H9 (cell line): ENCODE measurements around the gene XDH. TPM values are rescaled to one million over a fixed set of nuclear protein-coding genes. Genes with fewer than 3 reads are reported as not detected.

ENCODE experiments used
- DNase-seq: peaks from one replicate; pipeline ENCODE4 v3.0.0-alpha.2; 2017
- H2AFZ ChIP-seq: one replicate; pipeline ENCODE4 v1.6.1; 2013; ENCODE audit warnings: mild to moderate bottlenecking, low read length, control low read depth, moderate library complexity
- H2AK5ac ChIP-seq: 2 replicates; pipeline ENCODE4 v1.6.1; 2013; ENCODE audit warnings: low read length, control low read depth, mixed read lengths; ENCODE audit not compliant: insufficient read length
- H2BK120ac ChIP-seq: one replicate; pipeline ENCODE4 v1.6.1; 2013; ENCODE audit warnings: low read depth, mild to moderate bottlenecking, low read length, control low read depth, inconsistent platforms; ENCODE audit not compliant: poor library complexity, severe bottlenecking
- H2BK12ac ChIP-seq: 2 replicates; pipeline ENCODE4 v1.6.1; 2013; ENCODE audit warnings: low read length, control low read depth, mixed read lengths, low read depth; ENCODE audit not compliant: insufficient read length
- H2BK15ac ChIP-seq: 2 replicates; pipeline ENCODE4 v1.6.1; 2013; ENCODE audit warnings: low read depth, low read length, control low read depth
- H2BK20ac ChIP-seq: one replicate; pipeline ENCODE4 v1.6.1; 2013; ENCODE audit warnings: low read depth, mild to moderate bottlenecking, low read length, control low read depth, inconsistent platforms; ENCODE audit not compliant: poor library complexity, severe bottlenecking
- H2BK5ac ChIP-seq: 2 replicates; pipeline ENCODE4 v1.6.1; 2013; ENCODE audit warnings: low read length, control low read depth, mixed read lengths; ENCODE audit not compliant: insufficient read length
- H3K14ac ChIP-seq: 2 replicates; pipeline ENCODE4 v1.6.1; 2013; ENCODE audit warnings: low read length, control low read depth; ENCODE audit not compliant: insufficient read depth
- H3K18ac ChIP-seq: 2 replicates; pipeline ENCODE4 v1.6.1; 2013; ENCODE audit warnings: low read depth, mild to moderate bottlenecking, mixed read lengths, low read length, control low read depth; ENCODE audit not compliant: insufficient read length
- H3K23ac ChIP-seq: 2 replicates; pipeline ENCODE4 v1.6.1; 2013; ENCODE audit warnings: low read length, control low read depth, mixed read lengths, low read depth; ENCODE audit not compliant: insufficient read length
- H3K23me2 ChIP-seq: 2 replicates; pipeline ENCODE4 v1.6.1; 2013; ENCODE audit warnings: low read depth, mild to moderate bottlenecking, mixed read lengths, low read length, control low read depth; ENCODE audit not compliant: insufficient read length, poor library complexity, severe bottlenecking
- H3K27ac ChIP-seq: 2 replicates; pipeline ENCODE4 v1.5.1; 2013; ENCODE audit warnings: low read length, control low read depth, mixed read lengths, low read depth; ENCODE audit not compliant: insufficient read length
- H3K27me3 ChIP-seq: 2 replicates; pipeline ENCODE4 v1.6.1; 2013; ENCODE audit warnings: low read length, control low read depth, inconsistent platforms; ENCODE audit not compliant: insufficient read depth
- H3K4ac ChIP-seq: 2 replicates; pipeline ENCODE4 v1.6.1; 2013; ENCODE audit warnings: low read depth, mild to moderate bottlenecking, control low read depth, inconsistent platforms, low read length, moderate library complexity
- H3K4me1 ChIP-seq: 2 replicates; pipeline ENCODE4 v1.6.1; 2013; ENCODE audit warnings: low read length, control low read depth, inconsistent platforms; ENCODE audit not compliant: insufficient read depth
- H3K4me2 ChIP-seq: 2 replicates; pipeline ENCODE4 v1.6.1; 2013; ENCODE audit warnings: low read length, control low read depth, mixed read lengths; ENCODE audit not compliant: insufficient read length, insufficient read depth
- H3K56ac ChIP-seq: 2 replicates; pipeline ENCODE4 v1.6.1; 2013; ENCODE audit warnings: low read depth, mild to moderate bottlenecking, mixed read lengths, low read length, control low read depth; ENCODE audit not compliant: insufficient read length
- H3K79me1 ChIP-seq: 2 replicates; pipeline ENCODE4 v1.6.1; 2013; ENCODE audit warnings: low read depth, mild to moderate bottlenecking, moderate library complexity, low read length, control low read depth, inconsistent platforms; ENCODE audit not compliant: insufficient read depth, poor library complexity, severe bottlenecking
- H3K79me2 ChIP-seq: 2 replicates; pipeline ENCODE4 v1.6.1; 2013; ENCODE audit warnings: low read length, control low read depth, inconsistent platforms; ENCODE audit not compliant: insufficient read depth
- H3K9ac ChIP-seq: 2 replicates; pipeline ENCODE4 v1.6.1; 2013; ENCODE audit warnings: low read length, control low read depth, mixed read lengths; ENCODE audit not compliant: insufficient read length; ENCODE audit errors: extremely low read depth
- H3K9me3 ChIP-seq: one replicate; pipeline ENCODE4 v1.6.1; 2013; ENCODE audit warnings: low read depth, low read length, inconsistent platforms; ENCODE audit not compliant: control insufficient read depth
- H3T11ph ChIP-seq: one replicate; pipeline ENCODE4 v1.6.1; 2013; ENCODE audit warnings: mild to moderate bottlenecking, low read length, control low read depth, inconsistent platforms
- H4K20me1 ChIP-seq: one replicate; pipeline ENCODE4 v1.6.1; 2013; ENCODE audit not compliant: control insufficient read depth, insufficient read length, insufficient read depth
- H4K5ac ChIP-seq: 2 replicates; pipeline ENCODE4 v1.6.1; 2013; ENCODE audit warnings: low read depth, mild to moderate bottlenecking, mixed read lengths, low read length, control low read depth; ENCODE audit not compliant: insufficient read length
- H4K8ac ChIP-seq: replicated peaks from 2 replicates; pipeline ENCODE4 v1.6.1; 2013; ENCODE audit warnings: low read length, control low read depth, mixed read lengths, low read depth; ENCODE audit not compliant: insufficient read length
- H4K91ac ChIP-seq: 2 replicates; pipeline ENCODE4 v1.6.1; 2013; ENCODE audit warnings: low read depth, mild to moderate bottlenecking, moderate library complexity, mixed read lengths, low read length, control low read depth; ENCODE audit not compliant: insufficient read length
- H3K27ac Mint-ChIP-seq, 3 experiments: 2 replicates in 2 of 3; 3 replicates in 1 of 3; pipeline ENCODE4 v1.8.0; 2020 to 2021; ENCODE audit warnings: mixed read lengths in 3 of 3, mild to moderate bottlenecking in 1 of 3, moderate library complexity in 1 of 3
- H3K27me3 Mint-ChIP-seq: 2 replicates; pipeline ENCODE4 v1.8.0; 2021; ENCODE audit warnings: low read depth, mild to moderate bottlenecking, moderate library complexity, mixed read lengths
- H3K36me3 Mint-ChIP-seq, 3 experiments: 2 replicates in 2 of 3; 3 replicates in 1 of 3; pipeline ENCODE4 v1.8.0; 2020 to 2021; ENCODE audit warnings: low read depth in 3 of 3, mixed read lengths in 3 of 3; ENCODE audit not compliant: insufficient read depth in 1 of 3
- H3K4me1 Mint-ChIP-seq, 2 experiments: 2 replicates each; pipeline ENCODE4 v1.8.0; 2020; ENCODE audit warnings: mixed read lengths in 2 of 2
- H3K4me3 Mint-ChIP-seq, 2 experiments: 2 replicates in 1 of 2; 3 replicates in 1 of 2; pipeline ENCODE4 v1.8.0; 2020 to 2021; ENCODE audit warnings: mild to moderate bottlenecking in 2 of 2, mixed read lengths in 2 of 2, moderate library complexity in 1 of 2
- H3K9me3 Mint-ChIP-seq, 2 experiments: 2 replicates in 1 of 2; 3 replicates in 1 of 2; pipeline ENCODE4 v1.8.0; 2020; ENCODE audit warnings: mild to moderate bottlenecking in 2 of 2, mixed read lengths in 2 of 2, moderate library complexity in 1 of 2
- CTCF ChIP-seq: fragments of 200-600 bp; sonication (generic); conservative IDR thresholded peaks from 3 replicates; pipeline ENCODE4 v1.8.0; 2021; ENCODE audit warnings: antibody characterized with exemption, mild to moderate bottlenecking
- WGBS: extraction: QIAGEN DNeasy Blood & Tissue Kit; methylation state at CpG from one replicate; pipeline ENCODE4 v1.1.7; 2013; ENCODE audit warnings: missing lambda C conversion rate, low lambda C conversion rate, mixed read lengths; ENCODE audit not compliant: insufficient read length; ENCODE audit errors: extremely low coverage; 5-methylcytosine and 5-hydroxymethylcytosine counted together
- total RNA-seq: library from RNA; stranded (reverse); gene quantifications from 2 replicates; pipeline ENCODE4 v1.2.1, GENCODE V29; 2021

Gene XDH
- total RNA-seq, 1 experiment from 2014 or later = 1.4 TPM

- no peak overlapping the region for H3K9ac ChIP-seq
- no peak overlapping the region for H4K91ac ChIP-seq
- no peak overlapping the region for H2AK5ac ChIP-seq
- Mint-ChIP-seq H3K27ac (no peak overlapping the region), H3K9me3 (no peaks in the 10 kb centered on the region; a peak in 1 of 5 replicates), H3K4me3 (no peak overlapping the region), H3K36me3 (no peaks in the 10 kb centered on the region; a peak in 2 of 7 replicates), H3K4me1 (peaks cover 12 to 14% of the 10 kb centered on the region in 2 experiments), H3K27me3 (no peaks in the 10 kb centered on the region)
- no peak overlapping the region for H2BK20ac ChIP-seq
- no peak overlapping the region for H4K5ac ChIP-seq
- H3K23ac ChIP-seq = no peak overlapping the region
- H3K27ac ChIP-seq = no peak overlapping the region
- no peak overlapping the region for H3K56ac ChIP-seq
- TF ChIP-seq CTCF = no peak
- H3K14ac ChIP-seq = no peak overlapping the region
- no CpG with 5 or more reads among the region's 2 CpGs for WGBS
- H3K4ac ChIP-seq = no peak overlapping the region
- H3T11ph ChIP-seq = no peak overlapping the region
- H4K20me1 ChIP-seq = no peaks in the 10 kb centered on the region
- no peak overlapping the region for H2BK12ac ChIP-seq
- no peak overlapping the region for H2BK5ac ChIP-seq
- no peak overlapping the region for H2BK120ac ChIP-seq
- H2AFZ ChIP-seq = no peak overlapping the region
- no peaks in the 10 kb centered on the region for H3K79me1 ChIP-seq
- H3K27me3 ChIP-seq = no peaks in the 10 kb centered on the region
- H3K23me2 ChIP-seq = no peaks in the 10 kb centered on the region
- H4K8ac ChIP-seq = no peak overlapping the region
- H3K9me3 ChIP-seq = no peaks in the 10 kb centered on the region
- no peak for DNase-seq
- H3K4me2 ChIP-seq = no peak overlapping the region
- H3K79me2 ChIP-seq = no peaks in the 10 kb centered on the region
- peaks cover 2% of the 10 kb centered on the region; the same call in 1 of the 2 replicates for H3K4me1 ChIP-seq
- H2BK15ac ChIP-seq = no peak overlapping the region
- no peak overlapping the region for H3K18ac ChIP-seq
These were observed 15.7 kb downstream of the XDH start for GRCh38 chr2:31398881-31399280.
